IgD-negative memory B cell (primary cell): Measurements from ENCODE around the gene ZSWIM5. TPM values are rescaled to one million over a fixed set of nuclear protein-coding genes. Genes with fewer than 3 reads are reported as not detected.

Experiments used
- H3K27ac Mint-ChIP-seq, 3 donors: one replicate each; pipeline ENCODE4 v1.8.0; 2020 to 2022; ENCODE audit warnings: mild to moderate bottlenecking in 3 of 3, mixed read lengths in 3 of 3, moderate library complexity in 1 of 3
- H3K27me3 Mint-ChIP-seq: one replicate; pipeline ENCODE4 v1.8.0; 2021; ENCODE audit warnings: mixed read lengths
- H3K36me3 Mint-ChIP-seq: one replicate; pipeline ENCODE4 v1.8.0; 2020; ENCODE audit warnings: mild to moderate bottlenecking, mixed read lengths
- H3K4me1 Mint-ChIP-seq, 3 donors: one replicate each; pipeline ENCODE4 v1.8.0; 2020 to 2022; ENCODE audit warnings: mixed read lengths in 3 of 3, mild to moderate bottlenecking in 1 of 3
- H3K4me3 Mint-ChIP-seq, 4 donors: one replicate each; pipeline ENCODE4 v1.8.0; 2020 to 2022; ENCODE audit warnings: mild to moderate bottlenecking in 4 of 4, mixed read lengths in 4 of 4, moderate library complexity in 3 of 4
- H3K9me3 Mint-ChIP-seq, 3 donors: one replicate each; pipeline ENCODE4 v1.8.0; 2020 to 2021; ENCODE audit warnings: mixed read lengths in 3 of 3, mild to moderate bottlenecking in 1 of 3
- polyA plus RNA-seq: library from polyadenylated mRNA; unstranded; fragments of 300-500 nt; fragmentation: Illumina TruSeq; gene quantifications from one replicate; pipeline ENCODE4 v1.2.3, GENCODE V29; 2021

The ZSWIM5 gene
- polyA plus RNA-seq, 1 donor from 2014 or later = 0.14 TPM

DNA sequence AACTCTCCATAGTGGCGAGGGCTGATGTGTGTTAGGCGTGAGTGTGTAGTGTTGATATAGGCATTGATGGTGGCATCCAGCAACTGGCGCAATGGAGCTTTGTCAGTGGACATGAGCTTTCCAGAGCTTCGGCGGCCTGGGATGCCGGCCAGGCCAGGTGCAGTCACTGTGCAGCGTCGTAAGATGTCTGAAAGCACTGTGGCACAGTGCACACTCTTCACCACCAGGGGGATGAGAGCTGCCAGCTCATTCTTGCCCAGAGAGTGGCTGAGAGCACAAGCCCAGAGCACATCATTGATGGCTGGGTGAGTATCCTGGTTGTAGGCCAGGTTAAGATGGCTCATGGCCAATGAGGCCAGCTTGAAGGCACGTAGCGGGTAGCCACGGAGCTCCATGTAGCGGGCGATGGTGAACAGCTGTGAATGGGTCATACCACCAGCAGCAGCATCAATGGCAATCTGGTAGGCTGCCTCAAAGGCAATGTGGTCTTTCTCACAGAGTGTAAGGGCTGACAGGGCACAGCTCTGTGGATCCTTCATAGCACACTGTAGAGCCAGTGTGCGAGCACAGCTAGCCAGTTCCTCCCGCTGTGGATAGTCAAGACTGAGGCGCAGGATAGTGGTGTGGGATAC is 187.7 kb downstream of the ZSWIM5 start:
- Mint-ChIP-seq H3K4me3 (no peak overlapping the region), H3K27ac (no peak overlapping the region), H3K4me1 (peaks cover 7 to 11% (median 10%) of the 10 kb centered on the region in 3 donors), H3K9me3 (no peaks in the 10 kb centered on the region), H3K36me3 (no peaks in the 10 kb centered on the region), H3K27me3 (no peaks in the 10 kb centered on the region)

DNA sequence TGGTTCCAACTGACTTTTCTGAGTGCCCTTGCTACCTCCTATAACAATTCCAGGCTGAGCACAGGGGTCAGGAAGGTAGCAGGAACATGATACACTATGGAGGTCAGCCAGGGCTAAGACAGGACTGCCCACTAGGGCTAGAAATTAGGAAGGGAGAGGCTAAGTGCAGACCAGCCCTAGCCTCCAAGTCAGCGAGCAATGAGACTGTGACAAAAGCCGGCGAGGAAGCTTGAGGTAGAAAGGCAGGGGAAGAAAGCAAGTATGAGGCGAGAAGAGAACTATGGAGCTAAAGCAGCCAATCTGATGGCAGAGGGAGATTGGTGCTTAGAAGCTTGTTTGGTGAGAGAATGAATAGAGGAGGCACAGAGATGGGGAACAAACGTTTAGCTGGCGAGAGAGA is 189.6 kb downstream of the ZSWIM5 start:
- H3K27me3 Mint-ChIP-seq = peaks cover 1% of the 10 kb centered on the region
- H3K9me3 Mint-ChIP-seq = no peaks in the 10 kb centered on the region
- H3K27ac Mint-ChIP-seq = no peak overlapping the region
- peaks cover 11 to 24% (median 18%) of the 10 kb centered on the region in 3 donors for H3K4me1 Mint-ChIP-seq
- H3K4me3 Mint-ChIP-seq = no peak overlapping the region
- H3K36me3 Mint-ChIP-seq = no peaks in the 10 kb centered on the region

DNA sequence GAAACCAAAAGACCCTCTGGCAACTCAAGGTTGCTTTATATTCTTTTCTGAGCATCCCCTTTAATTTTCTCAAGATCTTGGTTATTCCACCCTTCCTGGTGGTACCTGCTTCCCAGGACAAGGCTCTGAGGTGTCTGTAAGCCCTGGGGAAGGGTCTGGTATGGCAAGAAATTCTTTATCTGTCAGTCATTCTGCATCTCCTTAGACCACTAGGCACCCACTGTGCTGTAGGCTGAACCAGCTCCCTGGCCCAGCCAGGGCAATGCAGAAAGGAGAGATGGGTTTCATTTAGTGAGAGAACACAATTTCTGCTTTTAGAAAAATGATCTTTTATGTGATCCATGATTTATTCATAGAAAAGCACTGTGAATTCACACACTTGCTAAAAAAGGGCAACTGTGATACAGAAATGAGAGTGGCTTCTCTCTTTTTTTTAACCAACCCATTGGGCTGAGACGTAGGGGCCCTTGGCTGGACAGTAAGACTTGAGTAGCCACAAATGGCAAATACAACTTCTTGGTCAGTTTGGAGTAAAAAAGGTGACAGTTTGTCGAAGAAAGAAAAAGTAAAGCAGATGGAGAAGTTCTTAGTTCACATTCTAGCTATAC is 190.2 kb downstream of the ZSWIM5 start:
- Mint-ChIP-seq H3K4me3 (no peak overlapping the region), H3K9me3 (no peaks in the 10 kb centered on the region), H3K27ac (peak overlapping the region in 1 of 3 donors; percentile 16), H3K36me3 (no peaks in the 10 kb centered on the region), H3K4me1 (peaks cover 17 to 30% (median 23%) of the 10 kb centered on the region in 3 donors), H3K27me3 (peaks cover 1% of the 10 kb centered on the region)

DNA sequence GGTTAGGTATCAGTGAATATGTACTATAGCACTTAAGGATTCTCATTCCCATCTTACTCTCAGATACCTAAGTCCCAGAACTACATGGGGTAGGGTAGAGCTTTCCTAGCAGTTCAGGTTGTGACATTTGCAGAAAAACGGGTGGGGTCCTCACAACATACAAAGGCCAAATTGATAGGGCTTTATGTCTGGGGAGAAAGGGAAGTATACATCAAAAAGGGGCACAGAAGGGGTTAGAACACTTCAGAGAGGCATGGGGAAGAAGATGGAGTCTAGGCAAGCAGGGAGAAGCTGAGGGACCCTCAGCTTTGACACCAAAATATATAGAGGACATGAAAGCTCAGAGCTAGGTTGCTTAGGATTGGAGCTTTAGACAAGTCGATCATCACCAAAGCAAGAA is 190.7 kb downstream of the ZSWIM5 start:
- peaks cover 1% of the 10 kb centered on the region for H3K27me3 Mint-ChIP-seq
- no peak overlapping the region for H3K27ac Mint-ChIP-seq
- H3K4me3 Mint-ChIP-seq = no peak overlapping the region
- no peaks in the 10 kb centered on the region for H3K36me3 Mint-ChIP-seq
- no peaks in the 10 kb centered on the region for H3K9me3 Mint-ChIP-seq
- peaks cover 18 to 30% (median 24%) of the 10 kb centered on the region in 3 donors for H3K4me1 Mint-ChIP-seq

DNA sequence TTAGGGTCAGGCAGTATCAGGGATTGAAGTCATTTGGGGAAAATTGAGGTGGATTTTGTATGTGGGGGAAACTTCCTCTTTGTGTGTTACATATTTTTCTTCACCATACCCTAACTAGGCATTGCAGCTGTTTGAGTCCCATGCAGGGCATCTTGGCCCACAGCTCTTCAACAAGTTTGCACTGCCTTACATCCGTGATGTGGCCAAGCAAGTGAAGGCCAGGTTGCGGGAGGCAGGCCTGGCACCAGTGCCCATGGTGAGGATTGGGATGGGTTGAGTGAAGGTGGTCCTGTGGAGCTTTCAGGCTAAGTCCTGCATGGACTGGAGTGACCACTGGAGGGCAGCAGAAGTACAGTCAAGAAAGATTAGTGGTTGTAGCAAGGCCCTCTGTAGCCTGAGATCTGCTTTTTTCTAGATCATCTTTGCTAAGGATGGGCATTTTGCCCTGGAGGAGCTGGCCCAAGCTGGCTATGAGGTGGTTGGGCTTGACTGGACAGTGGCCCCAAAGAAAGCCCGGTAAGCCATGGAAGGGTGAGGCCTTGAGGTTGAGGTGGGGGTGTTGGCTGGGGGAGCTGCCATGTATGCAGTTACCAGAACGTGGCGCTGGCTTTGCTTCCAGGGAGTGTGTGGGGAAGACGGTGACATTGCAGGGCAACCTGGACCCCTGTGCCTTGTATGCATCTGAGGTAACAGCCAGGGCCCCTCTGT is 191.9 kb downstream of the ZSWIM5 start:
- no peaks in the 10 kb centered on the region for H3K9me3 Mint-ChIP-seq
- H3K4me3 Mint-ChIP-seq = peak overlapping the region; percentile 45 to 87 (median 84)
- peaks cover 18 to 38% (median 32%) of the 10 kb centered on the region in 3 donors for H3K4me1 Mint-ChIP-seq
- H3K27ac Mint-ChIP-seq = peak overlapping the region; percentile 39 to 84 (median 52)
- no peaks in the 10 kb centered on the region for H3K36me3 Mint-ChIP-seq
- H3K27me3 Mint-ChIP-seq = peaks cover 1% of the 10 kb centered on the region

DNA sequence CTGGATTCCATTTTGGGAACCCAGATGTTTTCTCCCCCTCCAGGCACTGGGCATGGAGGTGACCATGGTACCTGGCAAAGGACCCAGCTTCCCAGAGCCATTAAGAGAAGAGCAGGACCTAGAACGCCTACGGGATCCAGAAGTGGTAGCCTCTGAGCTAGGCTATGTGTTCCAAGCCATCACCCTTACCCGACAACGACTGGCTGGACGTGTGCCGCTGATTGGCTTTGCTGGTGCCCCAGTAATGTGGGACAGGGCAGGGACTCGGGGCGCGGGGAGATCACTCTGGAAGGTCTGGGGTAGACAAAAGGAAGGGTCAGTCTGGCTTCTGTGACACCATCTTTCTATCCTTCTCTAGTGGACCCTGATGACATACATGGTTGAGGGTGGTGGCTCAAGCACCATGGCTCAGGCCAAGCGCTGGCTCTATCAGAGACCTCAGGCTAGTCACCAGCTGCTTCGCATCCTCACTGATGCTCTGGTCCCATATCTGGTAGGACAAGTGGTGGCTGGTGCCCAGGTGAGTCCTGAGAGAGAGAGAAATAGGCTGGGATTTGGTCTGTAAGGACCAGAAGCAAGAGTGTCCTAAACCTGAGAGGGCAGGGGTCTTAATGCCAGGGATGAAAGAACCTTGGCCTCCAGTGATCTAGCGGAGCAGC is 192.7 kb downstream of the ZSWIM5 start:
- Mint-ChIP-seq H3K9me3 (no peaks in the 10 kb centered on the region), H3K4me3 (peak overlapping the region in 1 of 4 donors; percentile 83), H3K36me3 (no peaks in the 10 kb centered on the region), H3K4me1 (peaks cover 18 to 44% (median 34%) of the 10 kb centered on the region in 3 donors), H3K27ac (peak overlapping the region; percentile 53 to 84 (median 78)), H3K27me3 (peaks cover 1% of the 10 kb centered on the region)

DNA sequence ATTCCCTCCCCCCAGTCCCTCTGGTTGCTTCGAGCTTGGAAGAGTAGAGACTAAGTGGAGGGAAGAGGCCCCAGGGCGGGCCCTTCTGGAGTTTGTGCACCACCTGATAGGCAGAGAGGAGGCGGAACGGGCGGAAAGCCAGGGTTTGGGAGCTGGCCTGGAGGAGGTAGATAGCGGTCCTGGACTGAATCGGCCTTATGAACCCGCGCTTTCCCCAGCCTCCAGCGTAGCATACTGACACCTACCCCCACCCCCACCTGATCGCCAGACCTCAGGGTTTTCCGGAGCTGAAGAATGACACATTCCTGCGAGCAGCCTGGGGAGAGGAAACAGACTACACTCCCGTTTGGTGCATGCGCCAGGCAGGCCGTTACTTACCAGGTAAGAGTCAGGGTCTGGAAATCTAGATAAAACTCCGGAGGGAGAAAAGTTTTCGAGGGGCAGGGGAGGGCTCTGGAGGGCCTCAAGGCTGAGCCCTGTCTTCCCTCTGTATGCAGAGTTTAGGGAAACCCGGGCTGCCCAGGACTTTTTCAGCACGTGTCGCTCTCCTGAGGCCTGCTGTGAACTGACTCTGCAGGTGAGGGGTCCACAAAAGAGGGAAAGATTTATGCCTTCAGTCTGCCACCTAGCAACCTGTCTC is 193.6 kb downstream of the ZSWIM5 start:
- Mint-ChIP-seq H3K27me3 (peaks cover 1% of the 10 kb centered on the region), H3K36me3 (peaks cover 1% of the 10 kb centered on the region), H3K9me3 (no peaks in the 10 kb centered on the region), H3K27ac (peak overlapping the region in 2 of 3 donors; percentile 79 to 96), H3K4me3 (peak overlapping the region; percentile 83 to 95 (median 90)), H3K4me1 (peaks cover 18 to 40% (median 31%) of the 10 kb centered on the region in 3 donors)

GRCh38 chr1:45011837-45012638 is 194.4 kb downstream of the ZSWIM5 start, which contains the start of gene UROD:
Gene UROD, plus strand, starts transcription at chr1:45012254. Its CDS starts 12 bp downstream, at chr1:45012266.
- H3K4me3 Mint-ChIP-seq = peak within 1 kb of the TSS; percentile 83 to 95 (median 90)
- H3K27me3 Mint-ChIP-seq = peaks cover 1% of the 10 kb centered on the region
- peaks cover 18 to 40% (median 31%) of the 10 kb centered on the region in 3 donors for H3K4me1 Mint-ChIP-seq
- peak within 1 kb of the TSS; percentile 79 to 96 (median 86) for H3K27ac Mint-ChIP-seq
- H3K9me3 Mint-ChIP-seq = no peaks in the 10 kb centered on the region
- H3K36me3 Mint-ChIP-seq = peaks cover 4% of the 10 kb centered on the region

GRCh38 chr1:45010855-45011811 is 195.3 kb downstream of the ZSWIM5 start, which contains the start of gene HECTD3:
Gene HECTD3, minus strand, starts transcription at chr1:45011324. Its CDS starts 67 bp downstream, at chr1:45011257.
- peaks cover 1% of the 10 kb centered on the region for H3K27me3 Mint-ChIP-seq
- peaks cover 4% of the 10 kb centered on the region for H3K36me3 Mint-ChIP-seq
- no peaks in the 10 kb centered on the region for H3K9me3 Mint-ChIP-seq
- peak within 1 kb of the TSS; percentile 79 to 96 (median 86) for H3K27ac Mint-ChIP-seq
- H3K4me3 Mint-ChIP-seq = peak within 1 kb of the TSS; percentile 83 to 95 (median 90)
- H3K4me1 Mint-ChIP-seq = peaks cover 18 to 40% (median 31%) of the 10 kb centered on the region in 3 donors

DNA sequence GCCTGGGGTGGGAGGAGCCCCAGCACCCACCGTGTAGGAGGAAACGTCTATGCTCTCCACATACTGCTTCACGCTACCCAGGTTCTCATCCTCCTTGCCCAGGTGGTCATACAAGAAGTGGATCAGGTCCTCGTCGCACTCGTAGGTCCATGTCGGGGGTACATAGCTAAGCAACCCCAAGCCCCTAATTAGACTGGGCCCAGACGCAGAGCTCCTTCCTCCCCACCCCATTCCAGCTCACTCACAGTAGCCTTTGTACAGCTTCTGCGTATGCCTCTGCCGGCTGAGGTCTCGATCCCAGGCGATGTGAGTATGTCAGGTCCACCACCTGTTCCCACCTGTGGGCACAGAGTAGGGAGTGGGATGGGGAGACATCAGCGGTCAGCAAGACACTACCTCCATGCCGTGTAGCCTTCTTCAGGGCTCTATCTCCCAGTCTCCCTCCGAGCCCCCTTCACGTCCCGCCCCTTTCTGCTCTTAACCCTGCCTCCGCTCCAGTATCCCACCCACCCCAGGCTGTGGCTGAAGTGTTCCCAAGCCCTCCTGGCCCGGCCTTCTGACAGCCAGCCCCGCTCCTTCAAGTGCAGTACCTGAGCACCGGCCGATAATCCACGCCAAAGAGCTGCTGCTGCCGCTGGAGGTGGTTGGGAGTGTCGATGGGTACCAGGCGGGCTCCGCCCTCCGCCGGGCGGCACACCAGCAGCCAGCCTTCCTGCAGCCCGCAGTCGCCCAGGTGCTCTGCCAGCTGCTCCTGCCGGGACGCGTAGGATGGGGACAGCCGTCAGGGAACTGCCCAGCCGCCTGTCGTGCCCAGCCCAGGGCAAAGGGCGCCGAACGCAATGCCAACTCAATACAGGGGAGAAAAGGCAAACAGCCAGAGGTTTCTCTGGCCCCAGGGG is 196.2 kb downstream of the ZSWIM5 start:
- H3K9me3 Mint-ChIP-seq = no peaks in the 10 kb centered on the region
- peaks cover 18 to 40% (median 31%) of the 10 kb centered on the region in 3 donors for H3K4me1 Mint-ChIP-seq
- H3K27me3 Mint-ChIP-seq = peaks cover 1% of the 10 kb centered on the region
- H3K27ac Mint-ChIP-seq = peak overlapping the region; percentile 37 to 88 (median 53)
- peaks cover 4% of the 10 kb centered on the region for H3K36me3 Mint-ChIP-seq
- H3K4me3 Mint-ChIP-seq = peak overlapping the region; percentile 83 to 94 (median 87)

DNA sequence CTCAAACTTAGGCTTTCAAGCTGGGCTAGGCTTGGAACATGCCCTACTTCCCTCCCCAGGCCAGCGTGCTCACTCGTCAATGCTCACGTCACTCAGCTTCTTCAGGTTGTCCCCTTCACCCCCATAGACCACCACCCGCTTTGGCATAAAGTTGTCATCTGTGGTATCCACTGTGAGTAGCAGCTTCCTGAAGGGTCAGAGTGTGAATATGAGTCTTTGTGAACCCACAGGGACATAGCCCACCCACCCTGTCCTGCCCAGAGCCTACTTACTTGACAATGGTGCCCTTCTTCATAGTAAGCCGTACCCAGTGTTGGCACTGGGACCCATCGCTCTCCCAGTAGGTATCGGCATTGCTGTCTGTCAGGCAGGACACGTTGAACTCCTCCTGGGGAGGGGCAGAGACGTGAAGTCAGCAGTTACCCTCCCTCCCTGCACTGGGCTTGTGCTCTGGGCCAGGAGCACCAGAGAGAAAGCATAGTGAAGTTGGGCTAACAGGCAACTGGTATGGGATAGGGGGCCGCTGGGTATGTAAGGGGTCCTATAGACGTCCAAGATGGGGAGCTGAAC is 197.0 kb downstream of the ZSWIM5 start:
- H3K4me1 Mint-ChIP-seq = peaks cover 14 to 36% (median 26%) of the 10 kb centered on the region in 3 donors

GRCh38 chr1:45008516-45008915 is 197.9 kb downstream of the ZSWIM5 start:
- peaks cover 12 to 34% (median 23%) of the 10 kb centered on the region in 3 donors for H3K4me1 Mint-ChIP-seq
- peaks cover 1% of the 10 kb centered on the region for H3K27me3 Mint-ChIP-seq
- no peaks in the 10 kb centered on the region for H3K9me3 Mint-ChIP-seq
- H3K27ac Mint-ChIP-seq = peak overlapping the region in 2 of 3 donors; percentile 22 to 27
- H3K36me3 Mint-ChIP-seq = peaks cover 6% of the 10 kb centered on the region
- H3K4me3 Mint-ChIP-seq = peak overlapping the region in 2 of 4 donors; percentile 12 to 60

More for the DNA sequence above, 197.0 kb downstream of the ZSWIM5 start:
- H3K4me3 Mint-ChIP-seq = peak overlapping the region; percentile 83 to 94 (median 87)
- H3K36me3 Mint-ChIP-seq = peaks cover 4% of the 10 kb centered on the region
- peaks cover 1% of the 10 kb centered on the region for H3K27me3 Mint-ChIP-seq
- peak overlapping the region; percentile 37 to 88 (median 53) for H3K27ac Mint-ChIP-seq
- no peaks in the 10 kb centered on the region for H3K9me3 Mint-ChIP-seq
